IMR-90 (cell line): ENCODE data around the gene ZNF146. TPM values are rescaled to one million over a fixed set of nuclear protein-coding genes. Genes with fewer than 3 reads are reported as not detected.

Source experiments
- ATAC-seq: fragments of 200-7000 bp; cut with Tn5 transposase; 2 replicates; pipeline ENCODE4 v1.9.1; 2020; ENCODE audit warnings: low read depth, mild to moderate bottlenecking, moderate library complexity
- BruUV-seq: library from RNA; stranded (reverse); fragments of 400-500 nt; replicated peaks from 2 replicates; lab custom pipeline; 2021; lab: Mats Ljungman, UMichigan
- CTCF ChIA-PET: fragments of 300-600 bp; formaldehyde crosslinking; extraction: SDS; loops from one replicate; lab custom pipeline; 2021; ENCODE audit warnings: antibody characterized with exemption; lab: Yijun Ruan, JAX
- POLR2A ChIA-PET: fragments of 300-600 bp; sonication (Branson Sonifier 250); formaldehyde crosslinking; loops from one replicate; lab custom pipeline; 2022; ENCODE audit warnings: antibody characterized with exemption; ENCODE audit not compliant: unreplicated experiment; lab: Charles Lee
- DNase-seq: peaks from one replicate; pipeline ENCODE4 v3.0.0; 2013
- H2AFZ ChIP-seq: replicated peaks from 2 replicates; pipeline ENCODE3; 2013; ENCODE audit warnings: low read length, mild to moderate bottlenecking; ENCODE audit not compliant: poor library complexity
- H2AK5ac ChIP-seq: 2 replicates; pipeline ENCODE4 v1.6.1; 2013; ENCODE audit warnings: low read depth, low read length, inconsistent platforms
- H2AK9ac ChIP-seq: replicated peaks from 2 replicates; pipeline ENCODE3; 2013; ENCODE audit warnings: mild to moderate bottlenecking, low read depth, low read length, moderate library complexity; ENCODE audit not compliant: poor library complexity
- H2BK120ac ChIP-seq: 2 replicates; pipeline ENCODE4 v1.6.1; 2013; ENCODE audit warnings: low read depth, low read length, inconsistent platforms
- H2BK15ac ChIP-seq: 3 replicates; pipeline ENCODE4 v1.6.1; 2013; ENCODE audit warnings: low read depth, low read length, inconsistent platforms
- H2BK20ac ChIP-seq: 2 replicates; pipeline ENCODE4 v1.6.1; 2013; ENCODE audit warnings: low read depth, mild to moderate bottlenecking, inconsistent platforms, low read length, moderate library complexity
- H2BK5ac ChIP-seq: 2 replicates; pipeline ENCODE4 v1.6.1; 2013; ENCODE audit warnings: mild to moderate bottlenecking, low read depth, low read length, inconsistent platforms; ENCODE audit not compliant: poor library complexity, severe bottlenecking
- H3K14ac ChIP-seq: replicated peaks from 2 replicates; pipeline ENCODE4 v1.6.1; 2013; ENCODE audit warnings: low read depth, low read length, inconsistent platforms
- H3K18ac ChIP-seq: 2 replicates; pipeline ENCODE4 v1.6.1; 2013; ENCODE audit warnings: low read depth, low read length, control low read depth
- H3K23ac ChIP-seq: 2 replicates; pipeline ENCODE4 v1.6.1; 2013; ENCODE audit warnings: low read depth, low read length, inconsistent platforms
- H3K27ac ChIP-seq: 2 replicates; pipeline ENCODE4 v1.5.1; 2013; ENCODE audit warnings: mild to moderate bottlenecking, control low read depth, low read length; ENCODE audit not compliant: insufficient read depth
- H3K27me3 ChIP-seq: 2 replicates; pipeline ENCODE4 v1.6.1; 2013; ENCODE audit warnings: low read length; ENCODE audit not compliant: control insufficient read depth, insufficient read depth
- H3K36me3 ChIP-seq: 2 replicates; pipeline ENCODE4 v1.6.1; 2013; ENCODE audit warnings: low read length, mixed read lengths; ENCODE audit not compliant: control insufficient read depth, insufficient read depth
- H3K4ac ChIP-seq: 2 replicates; pipeline ENCODE4 v1.6.1; 2013; ENCODE audit warnings: low read depth, low read length, inconsistent platforms
- H3K4me1 ChIP-seq: 2 replicates; pipeline ENCODE4 v1.6.1; 2013; ENCODE audit warnings: low read length, mixed read lengths; ENCODE audit not compliant: control insufficient read depth, insufficient read depth
- H3K4me2 ChIP-seq: 2 replicates; pipeline ENCODE4 v1.6.1; 2013; ENCODE audit warnings: low read depth, mild to moderate bottlenecking, control low read depth, low read length, moderate library complexity
- H3K4me3 ChIP-seq: 2 replicates; pipeline ENCODE4 v1.5.1; 2013; ENCODE audit warnings: low read depth, mild to moderate bottlenecking, control low read depth, low read length, moderate library complexity; ENCODE audit not compliant: insufficient read depth
- H3K56ac ChIP-seq: 2 replicates; pipeline ENCODE4 v1.6.1; 2013; ENCODE audit warnings: low read length, inconsistent platforms; ENCODE audit not compliant: insufficient read depth; ENCODE audit errors: extremely low read depth
- H3K79me1 ChIP-seq, 2 experiments: 2 replicates each; pipeline ENCODE4 v1.6.1; 2013; ENCODE audit warnings: low read length in 2 of 2, inconsistent platforms in 1 of 2, low read depth in 1 of 2
- H3K9ac ChIP-seq: 2 replicates; pipeline ENCODE4 v1.6.1; 2013; ENCODE audit warnings: low read depth, low read length, control low read depth
- H3K9me1 ChIP-seq: 2 replicates; pipeline ENCODE4 v1.6.1; 2013; ENCODE audit warnings: low read length, inconsistent platforms; ENCODE audit not compliant: insufficient read depth
- H3K9me3 ChIP-seq: 2 replicates; pipeline ENCODE4 v1.6.1; 2013; ENCODE audit warnings: low read length; ENCODE audit not compliant: control insufficient read depth, insufficient read depth
- H4K20me1 ChIP-seq: 2 replicates; pipeline ENCODE4 v1.6.1; 2013; ENCODE audit warnings: low read length, inconsistent platforms; ENCODE audit not compliant: insufficient read depth
- H4K5ac ChIP-seq: 2 replicates; pipeline ENCODE4 v1.6.1; 2013; ENCODE audit warnings: mild to moderate bottlenecking, low read depth, low read length, control low read depth
- H4K8ac ChIP-seq, 2 experiments: 2 replicates each; pipeline ENCODE4 v1.6.1; 2013; ENCODE audit warnings: low read depth in 2 of 2, low read length in 2 of 2, control low read depth in 1 of 2, inconsistent platforms in 1 of 2
- H4K91ac ChIP-seq: 2 replicates; pipeline ENCODE4 v1.6.1; 2013; ENCODE audit warnings: low read depth, low read length, inconsistent platforms; ENCODE audit not compliant: insufficient read depth
- BHLHE40 ChIP-seq: fragments of 150-350 bp; IDR thresholded peaks from 2 replicates; pipeline ENCODE4 v1.6.1; 2016; ENCODE audit warnings: mild to moderate bottlenecking, low read depth, low read length
- CTCF ChIP-seq: conservative IDR thresholded peaks from 2 replicates; pipeline ENCODE4 v1.5.1; 2012; ENCODE audit warnings: mild to moderate bottlenecking, low read depth, low read length, improper control_type of control experiment
- FOS ChIP-seq: fragments of 150-350 bp; IDR thresholded peaks from 2 replicates; pipeline ENCODE4 v1.6.1; 2016; ENCODE audit warnings: low read depth, low read length
- MAFK ChIP-seq: IDR thresholded peaks from 2 replicates; pipeline ENCODE4 v1.6.1; 2012; ENCODE audit warnings: low read depth, low read length, improper control_type of control experiment
- MXI1 ChIP-seq: IDR thresholded peaks from 2 replicates; pipeline ENCODE4 v1.6.1; 2012; ENCODE audit warnings: low read depth, mild to moderate bottlenecking, low read length, moderate library complexity, borderline replicate concordance
- NFE2L2 ChIP-seq: fragments of 150-350 bp; IDR thresholded peaks from 2 replicates; pipeline ENCODE4 v1.6.1; 2016; ENCODE audit warnings: low read depth, mild to moderate bottlenecking, low read length
- POLR2A ChIP-seq: IDR thresholded peaks from 2 replicates; pipeline ENCODE4 v1.6.1; 2012; ENCODE audit warnings: mild to moderate bottlenecking, low read depth, low read length
- RCOR1 ChIP-seq: IDR thresholded peaks from 2 replicates; pipeline ENCODE4 v1.6.1; 2012; ENCODE audit warnings: mild to moderate bottlenecking, low read length, improper control_type of control experiment; ENCODE audit not compliant: insufficient replicate concordance
- RFX5 ChIP-seq: IDR thresholded peaks from 2 replicates; pipeline ENCODE4 v1.8.0; 2012; ENCODE audit warnings: low read depth, mild to moderate bottlenecking, low read length, moderate library complexity
- USF2 ChIP-seq: fragments of 150-350 bp; IDR thresholded peaks from 2 replicates; pipeline ENCODE4 v1.6.1; 2017; ENCODE audit warnings: mild to moderate bottlenecking, antibody characterized with exemption, low read length, low read depth
- WGBS, 2 experiments: methylation state at CpG; one replicate each; pipeline versions ENCODE4 v1.1.5 to v1.1.7; 2013; ENCODE audit warnings: missing lambda C conversion rate in 2 of 2; ENCODE audit not compliant: insufficient read length in 1 of 2; ENCODE audit errors: extremely low coverage in 2 of 2; 5-methylcytosine and 5-hydroxymethylcytosine counted together
- dilution Hi-C: fragments of 300-500 bp; cut with HindIII; formaldehyde crosslinking; loops from one replicate; pipeline ENCODE4 v1.14.3; 2018; ENCODE audit warnings: low sequenced_read_pairs; ENCODE audit not compliant: unreplicated experiment
- in situ Hi-C: fragments of 300-500 bp; cut with MboI; formaldehyde crosslinking; loops from 3 replicates; pipeline ENCODE4 v1.14.3; 2019; ENCODE audit warnings: low sequenced_read_pairs, inconsistent platforms, mixed read lengths
- intact Hi-C: fragments of 100-400 bp; cut with micrococcal nuclease; formaldehyde crosslinking; loops from 2 replicates; pipeline ENCODE4 v1.10.0; 2022
- polyA plus RNA-seq, 3 experiments: library from polyadenylated mRNA; depleted of rRNA; stranded (reverse); fragments of >200 nt; gene quantifications; 2 replicates each; pipeline ENCODE4 v1.2.3, GENCODE V29; 2012; ENCODE audit warnings: low replicate concordance in 1 of 3
- total RNA-seq: library from RNA; depleted of rRNA; stranded (reverse); fragments of >200 nt; gene quantifications from 2 replicates; pipeline ENCODE4 v1.2.3, GENCODE V29; 2012

Gene ZNF146
- total and polyA plus RNA-seq, 2 of the 4 experiments (the other 2 are of a cell fraction), result 61.6 to 106 TPM

GRCh38 chr19:36266375-36266961, 51.6 kb downstream of the ZNF146 start:
- TF ChIP-seq MAFK (no peak), POLR2A (no peak), FOS (no peak), USF2 (no peak), CTCF (no peak), NFE2L2 (no peak), RFX5 (no peak), MXI1 (no peak), BHLHE40 (no peak), RCOR1 (no peak)
- no peak overlapping the region for H3K23ac ChIP-seq
- no peaks in the 10 kb centered on the region for H3K9me1 ChIP-seq
- H2AFZ ChIP-seq, result no peak overlapping the region
- no peak overlapping the region for H2AK5ac ChIP-seq
- no peaks in the 10 kb centered on the region for H3K79me1 ChIP-seq
- no peaks in the 10 kb centered on the region for H3K36me3 ChIP-seq
- peaks cover 14% of the 10 kb centered on the region for H3K9me3 ChIP-seq
- ChIA-PET POLR2A (no interaction called here), CTCF (interaction anchor here (0.5 kb wide), 1 partner anchor 31 kb away, joined by 5 read pairs; no protein-coding TSS in a partner anchor)
- H3K4ac ChIP-seq, result no peak overlapping the region
- no peak overlapping the region for H3K14ac ChIP-seq
- no peak overlapping the region for H4K5ac ChIP-seq
- H4K8ac ChIP-seq, result no peak overlapping the region
- no peaks in the 10 kb centered on the region for H3K4me1 ChIP-seq
- DNase-seq (no peak), ATAC-seq (no peak)
- H3K27ac ChIP-seq, result no peak overlapping the region
- no peak overlapping the region for H3K4me2 ChIP-seq
- no peak overlapping the region for H3K9ac ChIP-seq
- no peaks in the 10 kb centered on the region for H3K27me3 ChIP-seq
- intact Hi-C loops (no loop called here), dilution Hi-C loops (no loop called here), in situ Hi-C loops (no loop called here)
- H4K20me1 ChIP-seq, result no peaks in the 10 kb centered on the region
- no peak overlapping the region for H2BK20ac ChIP-seq
- H3K18ac ChIP-seq, result no peak overlapping the region
- BruUV-seq, result no TSS peak
- H2BK15ac ChIP-seq, result no peak overlapping the region
- WGBS, 2 experiments, result 80% methylated on average over 26 of the region's 50 CpGs; no CpG with 5 or more reads in 1 of the 2 experiments
- H4K91ac ChIP-seq, result no peak overlapping the region
- no peak overlapping the region for H2BK5ac ChIP-seq
- H2AK9ac ChIP-seq, result no peak overlapping the region
- no peak overlapping the region for H2BK120ac ChIP-seq
- H3K56ac ChIP-seq, result no peak overlapping the region
- no peak overlapping the region for H3K4me3 ChIP-seq
